Heart right ventricle (tissue), 16 donors: ENCODE measurements around the gene FARSB. TPM values are rescaled to one million over a fixed set of nuclear protein-coding genes. Genes with fewer than 3 reads are reported as not detected.

Experiments
- ATAC-seq, 8 donors: fragments of 200-7000 bp; cut with Tn5 transposase; one replicate each; pipeline ENCODE4 v1.9.1; 2020; ENCODE audit warnings: mild to moderate bottlenecking in 8 of 8, moderate library complexity in 8 of 8, moderate number of reproducible peaks in 1 of 8
- DNase-seq, 2 donors: peaks; one replicate each; pipeline ENCODE4 v3.0.0-alpha.2; 2020
- H3K27ac ChIP-seq, 10 donors: fragments of 200-600 bp; sonication (generic) in 2 of 10; one replicate each; pipeline versions ENCODE4 v1.5.0 to v1.8.0; 2020 to 2022; ENCODE audit warnings: mild to moderate bottlenecking in 3 of 10
- H3K27me3 ChIP-seq, 7 donors: fragments of 200-600 bp; one replicate each; pipeline ENCODE4 v1.8.0; 2021 to 2022; ENCODE audit warnings: mild to moderate bottlenecking in 2 of 7
- H3K36me3 ChIP-seq, 9 donors: fragments of 200-600 bp; sonication (generic) in 1 of 9; one replicate each; pipeline versions ENCODE4 v1.5.0 to v1.8.0; 2020 to 2022; ENCODE audit warnings: mild to moderate bottlenecking in 2 of 9
- H3K4me1 ChIP-seq, 9 donors: fragments of 200-600 bp; sonication (generic) in 1 of 9; one replicate each; pipeline versions ENCODE4 v1.5.0 to v1.8.0; 2020 to 2022; ENCODE audit warnings: mild to moderate bottlenecking in 4 of 9
- H3K4me3 ChIP-seq, 10 donors: fragments of 200-600 bp; sonication (generic) in 2 of 10; one replicate each; pipeline versions ENCODE4 v1.5.0 to v1.8.0; 2020 to 2022; ENCODE audit warnings: mild to moderate bottlenecking in 7 of 10, moderate library complexity in 2 of 10
- H3K9me3 ChIP-seq, 11 donors: fragments of 200-600 bp in 10 of 11; sonication (generic) in 2 of 11; one replicate each; pipeline versions ENCODE4 v1.5.0 to v1.8.0; 2013 to 2022; ENCODE audit warnings: mild to moderate bottlenecking in 2 of 11, control low read depth in 1 of 11, moderate library complexity in 1 of 11
- CTCF ChIP-seq, 9 donors: fragments of 200-600 bp; sonication (generic) in 2 of 9; IDR thresholded peaks; one replicate each; pipeline versions ENCODE4 v1.5.0 to v1.8.0; 2021 to 2022; ENCODE audit warnings: antibody characterized with exemption in 9 of 9, mild to moderate bottlenecking in 5 of 9, moderate library complexity in 1 of 9
- WGBS, 2 donors: extraction: QIAGEN DNeasy Blood & Tissue Kit; methylation state at CpG; one replicate each; pipeline ENCODE4 v1.1.7; 2013; ENCODE audit warnings: inconsistent platforms in 1 of 2; 5-methylcytosine and 5-hydroxymethylcytosine counted together
- intact Hi-C, 10 donors: fragments of 100-400 bp; cut with DNase I; formaldehyde crosslinking; loops; one replicate each; pipeline versions ENCODE4 v1.11.1 to v1.14.2; 2022
- polyA plus RNA-seq, 2 donors: library from polyadenylated mRNA; stranded (reverse); fragments of 200-250 nt; gene quantifications; one replicate each; pipeline ENCODE4 v1.2.3, GENCODE V29; 2013
- total RNA-seq, 10 donors: library from RNA; stranded (reverse); fragmentation: NEBNext Ultra II Directional in 3 of 10; extraction: Animal tissue kit (Norgen Biotek cat#: 25700) in 3 of 10; gene quantifications; one replicate each; pipeline versions ENCODE4 v1.2.1 to v1.2.4, GENCODE V29; 2021 to 2023
- donor health status: Arrhythmogenic right ventricular cardiomyopathy.
- donor health status: ischemic (EF 13 %, LVEDD 7.1; RV severe dilation, severe dysfunction).
- donor health status: healthy with polysubstance abuse.
- donor health status: DM: no; HTN: yes; CAD: no.
- donor health status: DM: no; HTN: no; CAD: no.
- donor health status: ischemic (EF 25% LVEDD 6.9; RV normal size, moderate dysfunction).
- donor health status: ischemic (EF 25% LVEDD 5.7; RV mildly dilated, moderate dysfunction).
- donor health status: healthy.
- donor health status: DM: yes; HTN: yes; CAD: no.
- donor health status: Ischemic cardiomyopathy.
- donor health status: ischemic (EF 35%, LVEDD 5.7; RV mildly dilated, moderate dysfunction).
- donor health status: nonischemic (EF 11% LVEDD 7.7; RV severe dilation, severe dysfunction).
- donor health status: DM: yes; HTN: yes; CAD: no.
- donor health status: PGD.
- donor health status: ischemic (EF 29% LVEDD 5.4; RV normal size, mild dysfunction).
- donor health status: nonischemic (EF 23%, LVEDD 6.1; RV moderate dilation, normal function).

The FARSB gene
- total and polyA plus RNA-seq, 12 donors, result 12.1 to 26.6 (median 20.5) TPM

- no peak for ATAC-seq
- 72 to 77% methylated on average over 3 of the region's 3 CpGs for WGBS, 2 donors
These were observed 22.1 kb upstream of the FARSB start for GRCh38 chr2:222677981-222678380.

GRCh38 chr2:222673883-222674282 lies 18.0 kb upstream of the FARSB start:
- 85 to 89% methylated on average over 5 of the region's 5 CpGs for WGBS, 2 donors
- intact Hi-C loops, result no loop called here
- Histone ChIP-seq H3K9me3 (no peaks in the 10 kb centered on the region), H3K4me1 (peaks cover 0 to 15% (median 8%) of the 10 kb centered on the region in 9 donors), H3K36me3 (no peaks in the 10 kb centered on the region), H3K4me3 (no peak overlapping the region), H3K27me3 (peaks cover 0 to 65% (median 14%) of the 10 kb centered on the region in 7 donors), H3K27ac (no peak overlapping the region)
- DNase-seq, result no peak
- no peak for ATAC-seq
- no peak for TF ChIP-seq CTCF (IDR thresholded peaks at IDR 0.05)

More at GRCh38 chr2:222677981-222678380, 22.1 kb upstream of the FARSB start:
- intact Hi-C loops, result no loop called here
- no peak for TF ChIP-seq CTCF (IDR thresholded peaks at IDR 0.05)
- H3K4me3 ChIP-seq, result no peak overlapping the region
- H3K36me3 ChIP-seq, result no peaks in the 10 kb centered on the region
- H3K4me1 ChIP-seq, result no peaks in the 10 kb centered on the region
- no peak for DNase-seq
- H3K27ac ChIP-seq, result no peak overlapping the region
- no peaks in the 10 kb centered on the region for H3K9me3 ChIP-seq
- H3K27me3 ChIP-seq, result peaks cover 0 to 45% (median 3%) of the 10 kb centered on the region in 7 donors

GRCh38 chr2:222673273-222673672 lies 17.4 kb upstream of the FARSB start:
- no peaks in the 10 kb centered on the region for H3K36me3 ChIP-seq
- no peak overlapping the region for H3K4me3 ChIP-seq
- peaks cover 0 to 21% (median 8%) of the 10 kb centered on the region in 9 donors for H3K4me1 ChIP-seq
- no peak for DNase-seq
- no peak for ATAC-seq
- H3K27me3 ChIP-seq, result peaks cover 0 to 59% (median 10%) of the 10 kb centered on the region in 7 donors
- H3K9me3 ChIP-seq, result no peaks in the 10 kb centered on the region
- 59 to 62% methylated on average over 7 of the region's 7 CpGs for whole genome bisulfite sequencing, 2 donors
- intact Hi-C loops, result no loop called here
- no peak overlapping the region for H3K27ac ChIP-seq
- no peak for TF ChIP-seq CTCF (IDR thresholded peaks at IDR 0.05)

- ATAC-seq, result no peak
- H3K9me3 ChIP-seq, result no peaks in the 10 kb centered on the region
- no peak for TF ChIP-seq CTCF (IDR thresholded peaks at IDR 0.05)
- H3K4me3 ChIP-seq, result peak overlapping the region in 9 of 10 donors; percentile 36 to 67 (median 56)
- H3K27ac ChIP-seq, result peak overlapping the region in 4 of 10 donors; percentile 13 to 50 (median 37)
- peaks cover 0 to 25% (median 8%) of the 10 kb centered on the region in 9 donors for H3K4me1 ChIP-seq
- intact Hi-C loops, result no loop called here
- no peak for DNase-seq
- H3K27me3 ChIP-seq, result peaks cover 0 to 48% (median 10%) of the 10 kb centered on the region in 7 donors
- 16 to 18% methylated on average over 10 of the region's 10 CpGs for WGBS, 2 donors
- H3K36me3 ChIP-seq, result no peaks in the 10 kb centered on the region
These were observed 16.1 kb upstream of the FARSB start for GRCh38 chr2:222672068-222672401.
